ENCODE data around the gene NUTF2.
A peak's percentile ranks its signal among the peaks of the same experiment; 100 is the strongest.

NUTF2 gene

DNA sequence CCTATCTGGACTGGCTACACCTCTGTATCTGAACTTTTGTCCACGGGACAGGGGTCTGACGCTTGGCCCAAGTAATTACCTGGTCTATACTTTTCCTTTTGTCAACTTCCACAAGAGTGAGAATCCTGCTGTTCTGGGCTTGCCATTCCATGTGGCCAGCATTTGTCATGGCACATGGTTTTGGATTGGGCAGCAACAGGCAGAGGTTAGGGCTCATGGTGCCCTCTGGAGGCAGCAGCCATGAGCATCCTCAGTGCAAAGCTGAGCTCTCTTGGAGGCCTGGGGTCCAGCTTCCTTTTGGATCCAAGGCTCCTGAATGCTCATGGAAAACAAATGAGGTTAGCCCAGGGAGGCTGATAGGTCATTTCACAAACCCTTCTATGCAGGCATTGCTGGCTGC, 18.6 kb downstream of the NUTF2 start:
- peak in 1 of 5 donors; percentile 24 for DNase-seq

DNA sequence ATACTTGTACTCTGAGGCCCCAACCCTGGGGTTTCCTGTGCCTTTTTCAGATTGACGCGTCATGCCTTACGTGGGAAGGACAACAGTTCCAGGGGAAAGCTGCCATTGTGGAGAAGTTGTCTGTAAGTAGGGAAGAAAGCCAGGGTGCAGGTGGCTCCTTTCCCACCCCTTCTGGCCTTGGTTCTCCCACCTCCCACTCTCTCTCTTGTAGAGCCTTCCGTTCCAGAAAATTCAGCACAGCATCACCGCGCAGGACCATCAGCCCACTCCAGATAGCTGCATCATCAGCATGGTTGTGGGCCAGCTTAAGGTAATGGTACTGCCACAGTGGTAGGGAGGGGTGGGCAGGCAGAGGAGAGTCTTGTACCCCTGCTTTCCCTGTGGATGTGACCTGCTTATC, 21.6 kb downstream of the NUTF2 start:
- no peak for DNase-seq

DNA sequence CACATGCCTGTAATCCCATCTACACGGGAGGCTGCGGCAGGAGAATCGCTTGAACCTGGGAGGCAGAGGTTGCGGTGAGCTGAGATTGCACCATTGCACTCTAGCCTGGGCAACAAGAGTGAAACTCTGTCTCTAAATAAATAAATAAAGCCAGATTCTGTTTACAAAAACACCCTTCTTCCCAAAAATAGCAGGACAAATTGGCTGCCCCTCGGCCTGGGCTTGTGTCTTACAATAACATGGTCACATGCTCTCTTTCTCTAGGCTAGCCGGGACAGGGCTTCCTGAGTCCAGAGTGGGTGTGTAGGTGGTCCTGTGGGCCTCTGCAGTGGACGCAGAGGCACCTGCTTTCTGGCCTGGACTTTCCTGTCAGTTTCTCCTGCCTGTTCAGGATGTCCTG, 22.9 kb downstream of the NUTF2 start:
- no peak for DNase-seq

DNA sequence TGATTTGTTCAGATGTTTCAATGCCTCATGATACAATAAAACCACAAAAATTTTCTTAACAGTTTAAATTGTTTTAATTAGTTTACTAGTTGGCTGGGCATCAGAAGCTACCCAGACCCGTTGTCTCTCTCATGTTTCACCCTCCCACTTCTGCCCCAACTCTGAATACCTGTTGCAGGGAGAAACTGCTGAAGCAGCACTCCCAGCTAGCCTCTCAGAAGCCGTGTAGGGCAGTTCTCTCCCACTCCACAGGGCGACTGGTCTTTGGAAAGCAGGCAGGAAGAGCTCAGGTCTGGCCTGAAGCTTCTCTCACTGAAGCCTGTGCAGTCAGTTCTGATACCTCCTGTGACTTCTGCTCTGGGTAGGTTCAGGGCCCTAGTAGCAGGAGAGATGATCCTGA, 24.5 kb downstream of the NUTF2 start:
- no peak for DNase-seq

DNA sequence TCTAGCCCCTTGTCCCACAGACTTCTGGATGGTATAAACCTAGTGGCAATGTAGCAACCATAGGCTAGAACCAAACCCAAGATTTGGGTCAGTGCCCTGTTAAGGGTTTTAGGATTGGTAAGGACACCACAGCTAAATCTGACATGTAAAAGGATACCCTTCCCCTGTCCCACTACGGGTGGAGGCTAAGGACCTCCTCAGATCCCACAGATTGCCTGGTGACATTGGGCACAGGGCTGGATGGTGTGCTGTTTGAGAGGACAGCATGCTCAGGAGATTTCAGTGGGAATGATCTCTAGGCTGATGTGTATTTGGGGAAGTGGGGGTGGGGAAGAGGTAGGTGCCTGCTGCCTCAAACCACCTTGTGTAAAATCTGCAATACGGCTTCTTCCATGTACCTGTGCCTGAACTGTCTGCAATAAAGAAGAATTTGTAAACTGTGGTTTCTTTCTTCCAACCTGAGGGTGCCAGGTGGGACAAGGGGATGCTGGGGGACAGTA, 25.4 kb downstream of the NUTF2 start:
- DNase-seq, result no peak

DNA sequence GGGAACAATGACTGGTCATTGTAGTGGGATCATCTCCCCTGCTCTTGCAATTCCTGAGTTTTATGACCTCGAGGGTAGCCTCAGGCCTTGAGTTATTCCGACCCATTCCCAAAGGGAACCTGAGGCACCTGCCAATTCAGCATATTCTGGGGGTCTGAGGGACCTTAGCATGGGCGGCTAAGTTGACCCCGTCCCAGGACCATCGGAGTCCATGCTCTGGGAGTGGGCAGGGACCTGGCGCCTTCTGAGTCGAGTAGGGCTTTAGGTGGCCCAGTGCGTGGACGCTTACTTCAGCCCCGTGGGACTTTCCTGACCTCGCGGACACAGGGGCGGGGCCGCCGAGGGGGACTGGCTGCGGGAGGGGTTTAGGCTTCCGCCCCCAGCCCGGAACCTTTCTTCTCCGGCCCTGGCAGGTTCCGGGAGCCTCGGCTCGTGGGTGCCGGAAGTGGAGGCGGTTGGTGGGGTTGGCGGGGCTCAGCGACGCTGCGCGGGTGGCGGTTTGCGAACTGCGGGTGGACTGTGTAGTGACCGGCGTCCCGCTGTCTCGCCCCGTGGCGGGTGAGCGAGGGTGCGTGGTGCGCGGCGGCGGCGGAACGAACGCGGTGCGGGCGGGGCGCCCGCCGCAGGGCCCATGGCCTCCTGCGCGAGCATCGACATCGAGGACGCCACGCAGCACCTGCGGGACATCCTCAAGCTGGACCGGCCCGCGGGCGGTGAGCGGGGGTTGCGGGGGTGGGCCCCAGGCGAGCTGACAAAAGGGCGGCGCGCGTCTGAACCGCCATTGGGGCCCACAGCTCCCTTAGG, 26.1 kb downstream of the NUTF2 start, which contains the start of gene EDC4:
Gene EDC4, plus strand, starts transcription at position 422 of the 804 bp plus-strand sequence. Its CDS starts 210 bp downstream, at position 632.
- peak; percentile 74 to 85 (median 78) for DNase-seq

DNA sequence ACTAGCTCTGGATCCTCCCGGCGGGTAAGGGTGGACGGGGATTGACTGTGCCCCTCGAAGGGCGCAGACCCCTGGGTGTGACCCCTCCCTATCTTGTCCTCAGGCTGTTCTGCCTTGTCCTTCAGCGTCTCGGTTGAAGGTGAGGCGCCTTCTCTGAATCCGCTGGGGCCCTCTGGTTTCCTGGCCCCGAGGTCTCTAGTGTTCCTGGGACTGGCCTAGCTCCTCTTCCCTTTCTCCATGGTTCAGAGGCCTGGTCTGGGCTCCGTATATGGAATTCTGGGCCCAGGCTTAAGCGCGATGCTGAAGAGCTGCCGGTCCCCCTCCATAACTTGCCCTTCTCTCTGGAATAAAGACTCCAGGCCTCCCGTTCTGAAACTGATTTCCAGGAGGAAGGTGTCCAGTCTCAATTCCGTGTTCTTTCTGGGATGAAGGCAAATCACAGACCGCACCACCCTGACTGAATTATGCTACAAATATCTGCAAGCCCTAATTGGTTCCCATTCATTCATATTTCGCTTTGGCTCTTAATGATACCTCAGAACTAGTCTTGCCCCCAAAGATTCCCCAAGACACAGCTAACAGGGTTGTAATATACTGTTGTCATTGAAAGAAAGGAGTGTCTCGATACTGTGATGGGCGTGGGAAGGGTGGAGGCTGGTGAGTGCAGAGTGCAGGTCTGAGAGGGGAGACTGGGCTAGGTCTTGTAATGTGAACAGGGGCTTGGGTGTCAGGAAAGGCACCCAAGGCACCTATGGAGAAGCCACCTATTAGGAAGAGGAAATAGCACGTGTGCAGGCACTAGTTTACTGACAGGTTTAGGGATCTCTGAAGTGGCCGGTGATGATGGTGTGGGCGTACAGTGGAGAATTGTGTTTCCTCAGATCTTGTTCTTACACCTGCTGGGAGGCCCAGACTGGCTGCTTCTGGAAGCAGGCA, 27.0 kb downstream of the NUTF2 start:
- no peak for DNase-seq

DNA sequence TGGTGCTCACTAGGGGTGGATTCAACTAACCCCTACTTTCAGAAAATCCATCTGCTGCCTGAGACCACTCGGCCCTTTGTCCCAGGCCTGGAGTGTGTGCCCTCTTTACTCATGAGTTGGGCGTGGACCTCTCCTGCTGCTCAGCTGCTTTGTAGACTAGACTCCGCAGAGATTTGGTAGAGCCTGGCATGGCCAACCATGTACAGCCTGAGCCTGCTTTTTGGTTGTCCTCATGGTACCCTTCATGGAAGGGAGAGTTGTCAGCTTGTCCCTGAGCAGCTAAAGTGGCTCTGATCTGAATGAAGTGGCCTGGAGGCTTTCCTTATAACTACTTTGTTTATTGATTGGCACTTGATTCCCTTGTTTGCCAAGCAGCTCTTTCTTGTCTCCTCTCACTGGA, 27.6 kb downstream of the NUTF2 start:
- no peak for DNase-seq

DNA sequence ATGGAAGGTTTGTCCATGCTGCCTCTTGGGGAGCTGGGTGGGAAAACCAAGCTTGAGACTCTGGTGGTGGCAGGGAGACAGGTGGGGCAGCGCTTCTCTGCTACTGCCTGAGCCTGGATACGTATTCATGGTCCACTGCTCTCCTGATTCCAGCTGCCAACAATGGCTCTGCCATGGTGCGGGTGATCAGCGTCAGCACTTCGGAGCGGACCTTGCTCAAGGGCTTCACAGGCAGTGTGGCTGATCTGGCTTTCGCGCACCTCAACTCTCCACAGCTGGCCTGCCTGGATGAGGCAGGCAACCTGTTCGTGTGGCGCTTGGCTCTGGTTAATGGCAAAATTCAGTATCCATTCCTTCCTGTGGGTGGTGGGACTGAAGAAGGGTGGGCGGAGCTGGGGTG, 30.3 kb downstream of the NUTF2 start:
- DNase-seq, result no peak

DNA sequence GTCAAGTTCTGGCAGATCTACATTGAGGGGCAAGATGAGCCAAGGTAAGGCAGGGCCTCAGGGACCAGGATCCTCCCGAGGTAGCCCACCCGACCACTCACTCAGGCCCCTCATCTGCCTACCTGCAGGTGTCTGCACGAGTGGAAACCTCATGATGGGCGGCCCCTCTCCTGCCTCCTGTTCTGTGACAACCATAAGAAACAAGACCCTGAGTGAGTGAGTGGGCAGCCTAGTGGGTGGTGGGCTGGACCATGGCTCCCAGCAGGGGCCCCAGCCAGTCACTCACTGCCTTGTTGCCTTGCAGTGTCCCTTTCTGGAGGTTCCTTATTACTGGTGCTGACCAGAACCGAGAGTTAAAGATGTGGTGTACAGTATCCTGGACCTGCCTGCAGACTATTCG, 31.5 kb downstream of the NUTF2 start:
- no peak for DNase-seq

DNA sequence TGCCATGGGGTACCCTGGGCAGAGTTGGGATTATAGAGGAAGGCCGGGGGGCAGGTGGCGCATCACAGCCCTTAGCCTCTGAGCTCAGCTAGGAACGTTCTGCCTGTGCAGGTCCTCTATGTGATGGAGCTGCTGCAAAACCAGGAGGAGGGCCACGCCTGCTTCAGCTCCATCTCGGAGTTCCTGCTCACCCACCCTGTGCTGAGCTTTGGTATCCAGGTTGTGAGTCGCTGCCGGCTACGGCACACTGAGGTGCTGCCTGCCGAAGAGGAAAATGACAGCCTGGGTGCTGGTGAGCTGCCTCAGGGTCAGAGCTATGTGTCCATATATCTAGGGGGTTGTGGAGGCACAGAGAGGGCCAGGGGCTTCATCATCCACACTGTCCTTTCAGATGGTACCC, 32.1 kb downstream of the NUTF2 start:
- no peak for DNase-seq

DNA sequence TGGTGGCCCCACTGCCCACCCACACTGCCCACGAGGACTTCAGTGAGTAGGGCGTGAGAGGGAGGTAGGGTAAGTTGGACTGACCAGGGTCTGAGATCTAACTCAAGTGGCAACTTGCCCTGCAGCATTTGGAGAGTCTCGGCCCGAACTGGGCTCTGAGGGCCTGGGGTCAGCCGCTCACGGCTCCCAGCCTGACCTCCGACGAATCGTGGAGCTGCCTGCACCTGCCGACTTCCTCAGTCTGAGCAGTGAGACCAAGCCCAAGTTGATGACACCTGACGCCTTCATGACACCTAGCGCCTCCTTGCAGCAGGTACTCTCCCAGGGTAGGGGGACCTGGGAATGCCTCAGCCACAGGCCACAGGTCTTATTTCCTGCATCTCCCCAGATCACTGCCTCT, 32.7 kb downstream of the NUTF2 start:
- DNase-seq, result no peak

DNA sequence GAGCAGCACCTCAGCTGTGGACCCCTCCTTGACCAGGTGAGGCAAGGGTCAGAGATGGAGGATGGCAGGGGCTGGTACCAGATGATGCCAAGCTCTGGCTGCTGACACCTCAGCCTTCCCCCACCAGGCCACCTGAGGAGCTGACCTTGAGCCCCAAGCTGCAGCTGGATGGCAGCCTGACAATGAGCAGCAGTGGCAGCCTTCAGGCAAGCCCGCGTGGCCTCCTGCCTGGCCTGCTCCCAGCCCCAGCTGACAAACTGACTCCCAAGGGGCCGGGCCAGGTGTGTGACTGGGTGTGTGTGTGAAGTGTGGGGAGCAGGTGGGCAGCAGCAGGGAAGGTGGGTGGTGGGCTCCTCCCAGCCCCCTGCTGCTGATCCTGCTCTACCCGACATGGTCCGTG, 33.2 kb downstream of the NUTF2 start:
- DNase-seq, result no peak

DNA sequence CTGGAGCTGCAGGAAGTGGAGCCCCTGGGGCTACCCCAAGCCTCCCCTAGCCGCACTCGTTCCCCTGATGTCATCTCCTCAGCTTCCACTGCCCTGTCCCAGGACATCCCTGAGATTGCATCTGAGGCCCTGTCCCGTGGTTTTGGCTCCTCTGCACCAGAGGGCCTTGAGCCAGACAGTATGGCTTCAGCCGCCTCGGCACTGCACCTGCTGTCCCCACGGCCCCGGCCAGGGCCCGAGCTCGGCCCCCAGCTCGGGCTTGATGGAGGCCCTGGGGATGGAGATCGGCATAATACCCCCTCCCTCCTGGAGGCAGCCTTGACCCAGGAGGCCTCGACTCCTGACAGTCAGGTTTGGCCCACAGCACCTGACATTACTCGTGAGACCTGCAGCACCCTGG, 33.9 kb downstream of the NUTF2 start:
- no peak for DNase-seq

DNA sequence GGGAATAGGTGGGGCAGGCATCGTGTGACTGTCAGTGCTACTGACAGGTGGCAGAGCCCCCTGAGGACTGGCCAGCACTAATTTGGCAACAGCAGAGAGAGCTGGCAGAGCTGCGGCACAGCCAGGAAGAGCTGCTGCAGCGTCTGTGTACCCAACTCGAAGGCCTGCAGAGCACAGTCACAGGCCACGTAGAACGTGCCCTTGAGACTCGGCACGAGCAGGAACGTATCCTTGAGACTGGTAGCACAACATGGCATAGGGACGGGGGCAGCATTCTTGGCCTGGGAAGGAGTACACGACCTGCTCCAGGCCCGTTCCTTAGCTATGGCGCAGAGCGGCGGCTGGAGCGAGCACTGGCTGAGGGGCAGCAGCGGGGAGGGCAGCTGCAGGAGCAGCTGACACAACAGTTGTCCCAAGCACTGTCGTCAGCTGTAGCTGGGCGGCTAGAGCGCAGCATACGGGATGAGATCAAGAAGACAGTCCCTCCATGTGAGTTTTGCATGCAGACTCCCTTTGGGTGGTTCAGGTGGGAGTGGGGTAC, 35.0 kb downstream of the NUTF2 start:
- no peak for DNase-seq

DNA sequence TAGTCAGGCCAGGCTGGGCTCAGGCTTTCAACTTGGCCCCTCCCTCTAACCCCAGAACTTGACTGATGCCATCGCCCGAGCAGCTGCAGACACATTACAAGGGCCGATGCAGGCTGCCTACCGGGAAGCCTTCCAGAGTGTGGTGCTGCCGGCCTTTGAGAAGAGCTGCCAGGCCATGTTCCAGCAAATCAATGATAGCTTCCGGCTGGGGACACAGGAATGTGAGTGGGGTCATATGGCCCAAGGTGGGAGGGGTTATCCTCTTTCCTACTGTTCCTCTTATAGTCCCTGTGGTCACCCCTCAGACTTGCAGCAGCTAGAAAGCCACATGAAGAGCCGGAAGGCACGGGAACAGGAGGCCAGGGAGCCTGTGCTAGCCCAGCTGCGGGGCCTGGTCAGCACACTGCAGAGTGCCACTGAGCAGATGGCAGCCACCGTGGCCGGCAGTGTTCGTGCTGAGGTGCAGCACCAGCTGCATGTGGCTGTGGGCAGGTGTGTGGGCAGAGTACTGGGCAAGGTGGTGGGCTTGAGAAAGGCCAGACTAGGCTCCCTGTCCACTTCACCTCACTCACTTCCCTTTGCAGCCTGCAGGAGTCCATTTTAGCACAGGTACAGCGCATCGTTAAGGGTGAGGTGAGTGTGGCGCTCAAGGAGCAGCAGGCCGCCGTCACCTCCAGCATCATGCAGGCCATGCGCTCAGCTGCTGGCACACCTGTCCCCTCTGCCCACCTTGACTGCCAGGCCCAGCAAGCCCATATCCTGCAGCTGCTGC, 35.8 kb downstream of the NUTF2 start:
- DNase-seq, result no peak

DNA sequence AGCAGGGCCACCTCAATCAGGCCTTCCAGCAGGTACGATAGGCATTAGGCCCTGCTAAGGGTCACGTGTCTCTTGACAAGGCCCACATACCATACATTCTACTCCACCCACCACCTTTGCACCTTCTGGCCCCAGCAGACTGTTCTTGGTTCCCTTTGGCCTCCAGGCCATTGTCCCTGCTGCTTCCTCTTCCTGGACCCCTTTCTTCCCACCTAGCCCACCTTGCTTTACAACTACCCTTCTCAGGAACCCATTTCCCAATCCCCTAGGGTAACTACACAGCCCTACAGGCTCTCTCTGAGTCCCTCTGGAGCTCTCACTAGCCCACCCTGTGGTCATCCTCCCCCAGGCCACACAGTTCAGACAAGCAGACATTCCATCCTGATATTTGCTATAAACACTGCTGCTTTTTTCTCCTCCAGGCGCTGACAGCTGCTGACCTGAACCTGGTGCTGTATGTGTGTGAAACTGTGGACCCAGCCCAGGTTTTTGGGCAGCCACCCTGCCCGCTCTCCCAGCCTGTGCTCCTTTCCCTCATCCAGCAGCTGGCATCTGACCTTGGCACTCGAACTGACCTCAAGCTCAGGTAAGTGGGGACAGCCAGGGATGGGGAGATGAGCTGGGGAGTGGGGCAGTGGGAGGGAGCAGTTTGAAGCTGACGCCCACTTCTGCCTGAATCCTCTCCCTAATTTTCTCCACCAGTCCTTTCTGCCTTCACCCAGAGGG, 36.6 kb downstream of the NUTF2 start:
- no peak for DNase-seq

DNA sequence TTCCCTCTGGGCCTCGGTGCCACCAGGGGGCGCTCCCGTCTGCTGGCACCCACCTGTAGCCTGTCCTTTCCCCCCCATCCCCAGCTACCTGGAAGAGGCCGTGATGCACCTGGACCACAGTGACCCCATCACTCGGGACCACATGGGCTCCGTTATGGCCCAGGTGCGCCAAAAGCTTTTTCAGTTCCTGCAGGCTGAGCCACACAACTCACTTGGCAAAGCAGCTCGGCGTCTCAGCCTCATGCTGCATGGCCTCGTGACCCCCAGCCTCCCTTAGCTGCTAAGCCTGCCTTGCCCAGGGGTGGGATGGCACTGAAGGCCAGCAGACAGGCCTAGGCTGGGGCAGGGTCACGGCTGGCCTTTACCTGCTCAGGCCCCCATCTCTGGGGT, 37.1 kb downstream of the NUTF2 start:
- DNase-seq, result peak; percentile 49 to 69 (median 62)

DNA sequence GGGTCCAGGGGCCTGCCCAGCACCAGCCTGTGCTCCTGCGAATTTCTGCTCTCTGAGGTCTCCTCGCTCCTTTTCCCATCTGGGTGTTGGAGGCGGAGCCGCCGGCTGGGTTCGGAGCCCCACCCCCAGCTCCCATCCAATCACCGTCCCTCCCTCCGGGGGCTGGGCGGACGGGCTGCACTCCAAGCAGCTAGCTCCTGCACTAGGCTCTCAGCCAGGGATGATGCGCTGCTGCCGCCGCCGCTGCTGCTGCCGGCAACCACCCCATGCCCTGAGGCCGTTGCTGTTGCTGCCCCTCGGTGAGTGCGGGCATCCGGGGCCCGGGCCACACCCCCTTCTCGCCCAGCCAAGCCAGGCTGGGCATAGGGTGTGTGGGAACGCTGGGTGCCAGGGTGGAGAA, 38.0 kb downstream of the NUTF2 start, which contains the start of gene NRN1L:
Gene NRN1L, plus strand, starts transcription at position 202 of the 400 bp plus-strand sequence. Its CDS starts 19 bp downstream, at position 221.
- DNase-seq, result no peak

DNA sequence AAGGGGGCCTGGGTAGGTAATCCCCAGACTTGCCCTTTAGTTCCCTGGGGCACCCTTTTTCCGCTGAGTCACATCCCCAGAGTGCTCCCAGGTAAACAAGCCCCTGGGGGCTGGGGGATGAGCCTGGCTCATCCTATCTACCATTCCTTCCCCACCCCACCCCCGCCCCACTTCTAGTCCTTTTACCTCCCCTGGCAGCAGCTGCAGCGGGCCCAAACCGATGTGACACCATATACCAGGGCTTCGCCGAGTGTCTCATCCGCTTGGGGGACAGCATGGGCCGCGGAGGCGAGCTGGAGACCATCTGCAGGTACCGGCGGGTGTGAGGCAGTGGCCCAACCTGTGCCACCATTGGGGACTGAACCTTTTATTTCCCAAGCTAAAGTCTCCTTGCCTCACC, 38.8 kb downstream of the NUTF2 start:
- no peak for DNase-seq

DNA sequence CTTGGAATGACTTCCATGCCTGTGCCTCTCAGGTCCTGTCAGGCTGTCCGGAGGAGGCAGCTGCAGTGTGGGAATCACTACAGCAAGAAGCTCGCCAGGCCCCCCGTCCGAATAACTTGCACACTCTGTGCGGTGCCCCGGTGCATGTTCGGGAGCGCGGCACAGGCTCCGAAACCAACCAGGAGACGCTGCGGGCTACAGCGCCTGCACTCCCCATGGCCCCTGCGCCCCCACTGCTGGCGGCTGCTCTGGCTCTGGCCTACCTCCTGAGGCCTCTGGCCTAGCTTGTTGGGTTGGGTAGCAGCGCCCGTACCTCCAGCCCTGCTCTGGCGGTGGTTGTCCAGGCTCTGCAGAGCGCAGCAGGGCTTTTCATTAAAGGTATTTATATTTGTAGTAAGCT, 39.2 kb downstream of the NUTF2 start:
- no peak for DNase-seq

DNA sequence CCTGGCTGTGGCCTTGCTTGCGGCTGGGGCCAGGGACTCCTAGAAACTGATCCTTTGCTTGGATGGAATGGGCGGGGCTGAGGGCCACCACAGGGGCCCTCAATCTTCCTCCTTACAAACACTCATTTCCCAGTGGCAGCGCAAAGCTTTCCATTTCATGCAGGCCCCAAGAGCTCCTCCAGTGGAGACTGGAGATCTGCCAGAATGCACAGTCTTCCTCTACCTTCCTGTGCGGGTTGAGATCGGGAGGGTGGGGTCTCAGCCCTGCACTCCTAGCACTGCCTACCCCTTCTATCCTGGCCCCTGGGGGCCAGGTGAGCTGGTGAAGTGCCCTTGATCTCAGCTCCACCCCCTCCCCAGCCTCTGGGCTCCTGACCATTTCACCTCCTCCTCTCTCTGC, 39.7 kb downstream of the NUTF2 start:
- DNase-seq, result no peak
